ENCODE measurements around the gene MUTYH. TPM values are rescaled to one million over a fixed set of nuclear protein-coding genes. Genes with fewer than 3 reads are reported as not detected.

The MUTYH gene
- total and polyA plus RNA-seq, 9 of the 15 experiments (the other 6 are each of a cell fraction or from before 2014, with no cell fraction given) = 3.4 to 53.5 (median 29.0) TPM

DNA sequence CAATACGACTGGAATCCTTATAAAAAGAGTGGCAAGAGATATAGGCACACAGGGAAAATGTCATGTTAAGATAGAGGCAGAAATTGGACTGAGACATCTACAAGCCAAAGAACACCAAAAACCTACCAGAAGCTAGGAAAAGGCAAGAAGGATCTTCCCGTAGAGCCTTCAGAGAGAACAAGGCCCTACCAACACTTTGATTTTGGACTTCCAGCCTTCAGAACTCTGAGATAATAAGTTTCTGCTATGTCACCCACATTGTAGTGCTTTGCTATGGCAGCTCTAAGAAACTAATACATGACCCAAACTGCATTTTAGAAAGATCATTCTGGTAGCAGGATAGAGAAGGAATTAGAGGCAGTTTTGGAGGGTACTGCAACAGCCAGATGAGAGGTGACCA is 24.1 kb upstream of the MUTYH start:
- WGBS (ENCODE audit: insufficient coverage, low coverage, missing lambda C conversion rate) = 34% methylated on average over 2 of the region's 2 CpGs
- peaks cover 0 to 3% of the 10 kb centered on the region in 2 experiments; a peak in 1 of 5 replicates for H3K4me1 ChIP-seq (replicated peaks in 1 of 2; ENCODE audit: control insufficient read depth in 2 of 2, insufficient read depth in 2 of 2, low read length in 2 of 2)
- no peaks in the 10 kb centered on the region for H3K9me3 ChIP-seq (replicated peaks; ENCODE audit: control insufficient read depth, insufficient read depth, low read depth, low read length)
- no peak overlapping the region for H3K9ac ChIP-seq (ENCODE audit: insufficient read depth in 1 of 2, low read depth in 2 of 2, low read length in 2 of 2)
- no peaks in the 10 kb centered on the region for H3K27me3 ChIP-seq (ENCODE audit: control insufficient read depth in 2 of 2, insufficient read depth in 2 of 2, low read length in 2 of 2)
- FAIRE-seq (no peak), DNase-seq (ENCODE audit: extremely low read depth in 1 of 4, low spot score in 3 of 4) (no peak), ATAC-seq (no peak)
- H2AFZ ChIP-seq (ENCODE audit: low read depth, low read length) = no peak overlapping the region
- POLR2A ChIA-PET = interaction anchor here (0.7 to 1.4 kb wide), 4 partner anchors 12 to 129 kb away, joined by 3 read pairs; no protein-coding TSS in a partner anchor
- no peak overlapping the region for H3K4me2 ChIP-seq (ENCODE audit: insufficient read depth, low read length)
- no peaks in the 10 kb centered on the region for H3K9me1 ChIP-seq (ENCODE audit: control insufficient read depth, insufficient read depth, low read length)
- no peak overlapping the region for H3K27ac ChIP-seq (ENCODE audit: extremely low read depth, low read depth, low read length)
- no peak overlapping the region for H3K4me3 ChIP-seq
- CTCF ChIA-PET (ENCODE audit: low intra/inter-chr PET ratio) = interaction anchor here (0.8 kb wide), 1 partner anchor 129 kb away, joined by 3 read pairs; no protein-coding TSS in a partner anchor
- H4K20me1 ChIP-seq (replicated peaks; ENCODE audit: control insufficient read depth, insufficient read depth, low read length) = no peaks in the 10 kb centered on the region
- no peaks in the 10 kb centered on the region for H3K79me2 ChIP-seq (ENCODE audit: control insufficient read depth, insufficient read depth, low read length)
- intact Hi-C loops (cut with micrococcal nuclease) (no loop called here), in situ Hi-C loops (cut with MboI) (no loop called here)
- no TSS peak for BruUV-seq (replicated peaks)
- H3K36me3 ChIP-seq (ENCODE audit: control insufficient read depth, insufficient read depth, low read length) = no peaks in the 10 kb centered on the region
- TF ChIP-seq RFX5 (IDR thresholded peaks at IDR 0.05; ENCODE audit: low read depth, low read length) (no peak), ZNF766 (CRISPR knock-in tag; conservative IDR thresholded peaks at IDR 0.05) (no peak), FOXK1 (CRISPR knock-in tag; IDR thresholded peaks at IDR 0.05; ENCODE audit: borderline replicate concordance) (no peak), ETV5 (CRISPR knock-in tag; IDR thresholded peaks at IDR 0.05; ENCODE audit: low read depth) (no peak), RBM17 (IDR thresholded peaks at IDR 0.05; ENCODE audit: borderline replicate concordance, low read depth, low read length) (no peak), NELFE (IDR thresholded peaks at IDR 0.05; ENCODE audit: insufficient read depth, insufficient read length) (no peak), TFAM (CRISPR knock-in tag; conservative IDR thresholded peaks at IDR 0.05) (no peak)
- TF ChIP-seq, protein P1, sequence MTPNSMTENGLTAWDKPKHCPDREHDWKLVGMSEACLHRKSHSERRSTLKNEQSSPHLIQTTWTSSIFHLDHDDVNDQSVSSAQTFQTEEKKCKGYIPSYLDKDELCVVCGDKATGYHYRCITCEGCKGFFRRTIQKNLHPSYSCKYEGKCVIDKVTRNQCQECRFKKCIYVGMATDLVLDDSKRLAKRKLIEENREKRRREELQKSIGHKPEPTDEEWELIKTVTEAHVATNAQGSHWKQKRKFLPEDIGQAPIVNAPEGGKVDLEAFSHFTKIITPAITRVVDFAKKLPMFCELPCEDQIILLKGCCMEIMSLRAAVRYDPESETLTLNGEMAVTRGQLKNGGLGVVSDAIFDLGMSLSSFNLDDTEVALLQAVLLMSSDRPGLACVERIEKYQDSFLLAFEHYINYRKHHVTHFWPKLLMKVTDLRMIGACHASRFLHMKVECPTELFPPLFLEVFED (CRISPR knock-in tag; conservative IDR thresholded peaks at IDR 0.05) = no peak
- TF ChIP-seq, protein P2, sequence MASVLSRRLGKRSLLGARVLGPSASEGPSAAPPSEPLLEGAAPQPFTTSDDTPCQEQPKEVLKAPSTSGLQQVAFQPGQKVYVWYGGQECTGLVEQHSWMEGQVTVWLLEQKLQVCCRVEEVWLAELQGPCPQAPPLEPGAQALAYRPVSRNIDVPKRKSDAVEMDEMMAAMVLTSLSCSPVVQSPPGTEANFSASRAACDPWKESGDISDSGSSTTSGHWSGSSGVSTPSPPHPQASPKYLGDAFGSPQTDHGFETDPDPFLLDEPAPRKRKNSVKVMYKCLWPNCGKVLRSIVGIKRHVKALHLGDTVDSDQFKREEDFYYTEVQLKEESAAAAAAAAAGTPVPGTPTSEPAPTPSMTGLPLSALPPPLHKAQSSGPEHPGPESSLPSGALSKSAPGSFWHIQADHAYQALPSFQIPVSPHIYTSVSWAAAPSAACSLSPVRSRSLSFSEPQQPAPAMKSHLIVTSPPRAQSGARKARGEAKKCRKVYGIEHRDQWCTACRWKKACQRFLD (CRISPR knock-in tag; IDR thresholded peaks at IDR 0.05) = no peak
- TF ChIP-seq, protein P3, sequence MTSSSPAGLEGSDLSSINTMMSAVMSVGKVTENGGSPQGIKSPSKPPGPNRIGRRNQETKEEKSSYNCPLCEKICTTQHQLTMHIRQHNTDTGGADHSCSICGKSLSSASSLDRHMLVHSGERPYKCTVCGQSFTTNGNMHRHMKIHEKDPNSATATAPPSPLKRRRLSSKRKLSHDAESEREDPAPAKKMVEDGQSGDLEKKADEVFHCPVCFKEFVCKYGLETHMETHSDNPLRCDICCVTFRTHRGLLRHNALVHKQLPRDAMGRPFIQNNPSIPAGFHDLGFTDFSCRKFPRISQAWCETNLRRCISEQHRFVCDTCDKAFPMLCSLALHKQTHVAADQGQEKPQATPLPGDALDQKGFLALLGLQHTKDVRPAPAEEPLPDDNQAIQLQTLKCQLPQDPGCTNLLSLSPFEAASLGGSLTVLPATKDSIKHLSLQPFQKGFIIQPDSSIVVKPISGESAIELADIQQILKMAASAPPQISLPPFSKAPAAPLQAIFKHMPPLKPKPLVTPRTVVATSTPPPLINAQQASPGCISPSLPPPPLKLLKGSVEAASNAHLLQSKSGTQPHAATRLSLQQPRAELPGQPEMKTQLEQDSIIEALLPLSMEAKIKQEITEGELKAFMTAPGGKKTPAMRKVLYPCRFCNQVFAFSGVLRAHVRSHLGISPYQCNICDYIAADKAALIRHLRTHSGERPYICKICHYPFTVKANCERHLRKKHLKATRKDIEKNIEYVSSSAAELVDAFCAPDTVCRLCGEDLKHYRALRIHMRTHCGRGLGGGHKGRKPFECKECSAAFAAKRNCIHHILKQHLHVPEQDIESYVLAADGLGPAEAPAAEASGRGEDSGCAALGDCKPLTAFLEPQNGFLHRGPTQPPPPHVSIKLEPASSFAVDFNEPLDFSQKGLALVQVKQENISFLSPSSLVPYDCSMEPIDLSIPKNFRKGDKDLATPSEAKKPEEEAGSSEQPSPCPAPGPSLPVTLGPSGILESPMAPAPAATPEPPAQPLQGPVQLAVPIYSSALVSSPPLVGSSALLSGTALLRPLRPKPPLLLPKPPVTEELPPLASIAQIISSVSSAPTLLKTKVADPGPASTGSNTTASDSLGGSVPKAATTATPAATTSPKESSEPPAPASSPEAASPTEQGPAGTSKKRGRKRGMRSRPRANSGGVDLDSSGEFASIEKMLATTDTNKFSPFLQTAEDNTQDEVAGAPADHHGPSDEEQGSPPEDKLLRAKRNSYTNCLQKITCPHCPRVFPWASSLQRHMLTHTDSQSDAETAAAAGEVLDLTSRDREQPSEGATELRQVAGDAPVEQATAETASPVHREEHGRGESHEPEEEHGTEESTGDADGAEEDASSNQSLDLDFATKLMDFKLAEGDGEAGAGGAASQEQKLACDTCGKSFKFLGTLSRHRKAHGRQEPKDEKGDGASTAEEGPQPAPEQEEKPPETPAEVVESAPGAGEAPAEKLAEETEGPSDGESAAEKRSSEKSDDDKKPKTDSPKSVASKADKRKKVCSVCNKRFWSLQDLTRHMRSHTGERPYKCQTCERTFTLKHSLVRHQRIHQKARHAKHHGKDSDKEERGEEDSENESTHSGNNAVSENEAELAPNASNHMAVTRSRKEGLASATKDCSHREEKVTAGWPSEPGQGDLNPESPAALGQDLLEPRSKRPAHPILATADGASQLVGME (CRISPR knock-in tag; IDR thresholded peaks at IDR 0.05) = no peak
- TF ChIP-seq, protein P4, sequence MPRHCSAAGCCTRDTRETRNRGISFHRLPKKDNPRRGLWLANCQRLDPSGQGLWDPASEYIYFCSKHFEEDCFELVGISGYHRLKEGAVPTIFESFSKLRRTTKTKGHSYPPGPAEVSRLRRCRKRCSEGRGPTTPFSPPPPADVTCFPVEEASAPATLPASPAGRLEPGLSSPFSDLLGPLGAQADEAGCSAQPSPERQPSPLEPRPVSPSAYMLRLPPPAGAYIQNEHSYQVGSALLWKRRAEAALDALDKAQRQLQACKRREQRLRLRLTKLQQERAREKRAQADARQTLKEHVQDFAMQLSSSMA (CRISPR knock-in tag; IDR thresholded peaks at IDR 0.05) = no peak
- TF ChIP-seq, protein P5, sequence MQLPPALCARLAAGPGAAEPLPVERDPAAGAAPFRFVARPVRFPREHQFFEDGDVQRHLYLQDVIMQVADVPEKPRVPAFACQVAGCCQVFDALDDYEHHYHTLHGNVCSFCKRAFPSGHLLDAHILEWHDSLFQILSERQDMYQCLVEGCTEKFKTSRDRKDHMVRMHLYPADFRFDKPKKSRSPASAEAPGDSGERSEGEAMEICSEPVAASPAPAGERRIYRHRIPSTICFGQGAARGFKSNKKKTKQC (CRISPR knock-in tag; IDR thresholded peaks at IDR 0.05) = no peak

All from K562 (cell line).